AG09309 (cell line): ENCODE measurements around the gene MAP2K3.

Source experiments
- DNase-seq: peaks from one replicate; pipeline ENCODE4 v3.0.0-alpha.2; 2010; ENCODE audit warnings: low read depth
- H3K4me3 ChIP-seq: 2 replicates; pipeline ENCODE4 v1.5.1; 2011; ENCODE audit warnings: mild to moderate bottlenecking, low read depth, low read length, moderate library complexity; ENCODE audit not compliant: control insufficient read depth
- TF ChIP-seq, protein P1 (sequence below): IDR thresholded peaks from 2 replicates; pipeline ENCODE4 v1.5.1; 2011; ENCODE audit warnings: mild to moderate bottlenecking, low read depth, low read length, inconsistent platforms; ENCODE audit not compliant: insufficient read depth, control insufficient read depth; ENCODE audit errors: missing control alignments

The MAP2K3 gene

DNA sequence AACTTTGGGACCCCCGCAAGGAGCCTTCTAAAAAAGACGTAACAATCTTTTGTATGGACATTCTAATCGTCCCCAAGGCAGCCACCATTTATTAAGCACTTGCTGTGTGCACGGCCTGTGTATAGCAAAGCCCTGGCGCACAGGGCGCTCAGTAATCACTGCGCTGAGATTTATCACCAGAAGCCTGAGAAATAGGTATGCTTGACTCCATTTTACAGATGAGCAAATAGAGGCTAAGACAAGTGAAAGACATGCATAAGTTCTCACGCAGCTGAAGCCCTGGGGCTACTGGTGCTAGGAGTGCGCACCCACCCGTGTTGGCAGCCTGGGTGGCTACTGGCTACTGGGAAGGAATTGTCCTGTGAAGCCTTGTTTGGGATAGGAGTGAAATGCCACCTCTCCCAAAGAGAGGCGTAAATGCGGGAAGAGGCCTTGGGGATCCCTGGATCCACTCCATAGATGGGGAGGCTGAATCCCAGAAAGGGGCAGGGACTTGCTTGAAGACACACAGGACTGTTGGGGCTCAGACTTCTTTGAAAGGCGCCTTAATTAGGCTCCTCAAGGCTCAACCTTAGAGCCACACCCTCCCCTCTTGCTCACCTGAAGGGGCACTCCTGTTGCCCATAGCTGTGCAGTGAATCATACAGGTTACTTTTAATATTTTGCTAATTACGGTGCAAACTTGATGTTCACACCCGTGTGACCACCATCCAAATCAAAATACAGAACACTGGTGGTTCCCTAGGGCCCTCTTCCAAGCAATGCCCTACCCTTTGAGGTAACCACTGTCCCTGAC lies 30.7 kb upstream of the MAP2K3 start:
- DNase-seq: no peak
- TF ChIP-seq, protein P1, sequence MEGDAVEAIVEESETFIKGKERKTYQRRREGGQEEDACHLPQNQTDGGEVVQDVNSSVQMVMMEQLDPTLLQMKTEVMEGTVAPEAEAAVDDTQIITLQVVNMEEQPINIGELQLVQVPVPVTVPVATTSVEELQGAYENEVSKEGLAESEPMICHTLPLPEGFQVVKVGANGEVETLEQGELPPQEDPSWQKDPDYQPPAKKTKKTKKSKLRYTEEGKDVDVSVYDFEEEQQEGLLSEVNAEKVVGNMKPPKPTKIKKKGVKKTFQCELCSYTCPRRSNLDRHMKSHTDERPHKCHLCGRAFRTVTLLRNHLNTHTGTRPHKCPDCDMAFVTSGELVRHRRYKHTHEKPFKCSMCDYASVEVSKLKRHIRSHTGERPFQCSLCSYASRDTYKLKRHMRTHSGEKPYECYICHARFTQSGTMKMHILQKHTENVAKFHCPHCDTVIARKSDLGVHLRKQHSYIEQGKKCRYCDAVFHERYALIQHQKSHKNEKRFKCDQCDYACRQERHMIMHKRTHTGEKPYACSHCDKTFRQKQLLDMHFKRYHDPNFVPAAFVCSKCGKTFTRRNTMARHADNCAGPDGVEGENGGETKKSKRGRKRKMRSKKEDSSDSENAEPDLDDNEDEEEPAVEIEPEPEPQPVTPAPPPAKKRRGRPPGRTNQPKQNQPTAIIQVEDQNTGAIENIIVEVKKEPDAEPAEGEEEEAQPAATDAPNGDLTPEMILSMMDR: no peak
- peak overlapping the region; percentile 61 for H3K4me3 ChIP-seq

DNA sequence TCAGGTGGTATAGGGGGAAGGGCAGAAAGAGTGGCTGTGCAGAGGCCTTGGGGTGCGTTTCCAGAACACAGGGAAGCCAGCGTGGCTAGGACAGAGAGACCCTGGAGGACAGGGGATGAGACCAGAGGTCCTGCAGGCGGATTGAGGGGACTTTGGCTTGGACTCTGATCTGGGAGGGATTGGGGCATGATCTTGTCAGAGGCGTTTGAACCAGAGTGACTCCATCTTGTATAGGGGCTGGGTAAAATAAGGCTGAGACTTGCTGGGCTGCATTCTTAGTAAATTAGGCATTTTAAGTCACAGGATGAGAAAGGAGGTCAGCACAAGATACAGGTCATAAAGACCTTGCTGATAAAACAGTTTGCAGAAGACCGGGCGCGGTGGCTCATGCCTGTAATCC lies 25.9 kb upstream of the MAP2K3 start:
- TF ChIP-seq, protein P1: no peak
- DNase-seq: no peak
- H3K4me3 ChIP-seq: no peak overlapping the region

DNA sequence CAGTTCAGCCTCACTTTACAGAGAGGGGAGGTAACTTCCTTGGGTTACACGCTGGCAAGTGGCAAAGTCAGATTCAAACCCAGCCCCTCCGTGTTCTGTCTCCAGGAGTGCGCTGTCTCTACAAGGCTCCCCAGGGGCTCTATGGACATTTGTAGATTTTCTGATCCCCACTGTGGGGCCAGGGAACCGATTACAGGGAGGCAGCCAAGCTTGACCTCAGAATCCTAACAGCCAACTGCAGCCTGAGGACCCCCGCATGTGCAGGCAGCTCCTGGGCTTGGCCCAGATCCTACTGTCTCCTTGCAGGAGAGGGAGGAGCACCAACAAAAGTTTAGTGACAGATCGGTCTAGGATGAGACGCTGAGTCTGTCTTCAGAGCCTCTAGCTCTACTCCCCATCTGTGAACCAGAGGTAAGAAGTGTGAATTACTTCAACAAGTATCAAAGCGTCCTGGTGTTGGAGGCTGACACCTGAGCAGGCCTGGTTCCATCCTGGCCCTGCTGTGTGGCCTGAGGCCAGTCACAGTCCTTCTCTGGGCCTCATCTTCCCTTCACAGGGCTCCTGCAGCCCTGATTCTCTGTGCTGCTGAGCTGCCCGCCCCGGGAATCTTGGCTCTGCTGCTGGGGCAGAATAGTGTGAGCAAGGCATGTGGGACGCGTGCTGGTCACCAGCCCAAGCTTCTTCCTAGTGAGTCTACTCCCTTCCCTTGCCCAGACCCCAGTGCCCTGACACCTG lies 22.1 kb upstream of the MAP2K3 start:
- DNase-seq: no peak
- TF ChIP-seq, protein P1: no peak
- H3K4me3 ChIP-seq: no peak overlapping the region

DNA sequence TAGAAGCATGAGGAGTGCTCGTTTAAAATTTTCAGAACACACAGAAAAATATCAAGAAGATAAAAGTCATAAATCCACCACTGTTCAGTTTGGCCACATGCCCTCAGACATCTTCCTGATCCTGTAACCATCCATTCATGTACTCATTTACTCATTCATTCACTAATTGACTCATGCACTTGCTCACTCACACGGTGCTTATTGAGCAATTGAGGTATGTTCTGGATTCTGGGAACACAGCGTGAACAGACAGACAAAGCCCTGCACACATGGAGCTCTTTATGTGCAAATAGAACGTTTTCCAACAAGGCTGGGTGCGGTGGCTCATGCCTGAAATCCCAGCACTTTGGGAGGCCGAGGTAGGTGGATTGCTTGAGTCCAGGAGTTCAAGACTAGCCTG lies 21.1 kb upstream of the MAP2K3 start:
- peak; percentile 78 for DNase-seq
- TF ChIP-seq, protein P1: no peak
- H3K4me3 ChIP-seq: no peak overlapping the region

DNA sequence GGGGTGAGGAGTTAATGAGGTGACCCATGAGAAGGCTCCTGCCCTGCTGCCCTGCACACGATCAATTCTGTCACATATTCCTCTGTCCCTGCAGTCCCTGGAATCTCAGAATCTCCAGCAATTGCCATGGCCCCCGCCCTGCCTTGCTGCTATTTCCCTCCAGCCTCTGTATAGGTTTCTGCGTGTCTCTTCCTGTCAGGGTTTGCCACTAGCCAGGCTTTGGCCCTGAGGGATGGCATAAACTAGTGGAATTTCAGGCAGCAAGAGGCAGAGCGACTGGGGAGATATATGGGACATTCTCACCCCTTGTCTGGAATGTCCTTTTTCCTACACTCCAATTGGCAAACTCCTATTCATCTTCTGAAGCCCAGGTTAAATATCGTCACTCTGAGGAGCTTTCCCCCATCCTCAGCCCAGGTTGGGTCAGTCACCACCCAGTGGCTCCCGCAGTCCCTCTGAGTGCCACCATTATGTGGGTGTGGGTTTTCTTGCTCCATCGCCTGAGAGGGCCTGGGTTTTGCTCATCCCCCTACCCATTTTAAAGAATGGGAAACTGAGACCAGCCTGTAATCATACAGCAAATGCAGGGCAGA lies 15.8 kb upstream of the MAP2K3 start:
- TF ChIP-seq, protein P1: no peak
- H3K4me3 ChIP-seq: no peak overlapping the region
- DNase-seq: no peak

DNA sequence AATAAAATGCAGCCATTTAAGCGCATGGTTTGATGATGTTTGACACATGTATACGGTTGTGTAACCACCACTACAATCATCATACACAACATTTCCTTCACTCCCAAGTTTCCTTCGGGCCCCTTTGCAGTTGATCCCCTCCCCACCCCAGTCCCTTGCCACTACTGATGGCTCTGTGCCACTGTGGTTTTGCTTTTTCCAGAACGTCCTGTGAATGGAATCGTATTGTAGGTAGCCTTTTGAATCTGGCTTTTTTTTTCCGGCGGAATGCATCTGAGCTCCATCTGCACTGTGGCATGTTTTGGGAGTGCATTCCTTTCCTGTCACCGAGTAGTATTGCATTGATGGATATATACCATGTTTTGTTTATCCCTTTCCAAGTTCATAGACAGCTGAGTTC lies 15.1 kb upstream of the MAP2K3 start:
- no peak overlapping the region for H3K4me3 ChIP-seq
- DNase-seq: no peak
- TF ChIP-seq, protein P1: no peak
